Transverse colon (tissue), 4 donors: ENCODE data around the gene CFAP61. TPM values are rescaled to one million over a fixed set of nuclear protein-coding genes. Genes with fewer than 3 reads are reported as not detected.

Experiments used
- DNase-seq: peaks from one replicate; pipeline ENCODE4 v3.0.0-alpha.2; 2019
- H3K27ac ChIP-seq, 4 donors: fragments of 200-600 bp; sonication (generic); 2 replicates each; pipeline ENCODE4 v1.5.1; 2016 to 2018; ENCODE audit warnings: inconsistent platforms in 4 of 4
- H3K27me3 ChIP-seq: fragments of 200-600 bp; sonication (generic); 2 replicates; pipeline ENCODE4 v1.5.1; 2017; ENCODE audit warnings: inconsistent platforms
- H3K36me3 ChIP-seq, 4 donors: fragments of 200-600 bp; sonication (generic); 2 replicates each; pipeline ENCODE4 v1.5.1; 2017 to 2019; ENCODE audit warnings: inconsistent platforms in 4 of 4
- H3K4me1 ChIP-seq, 4 donors: fragments of 200-600 bp; sonication (generic); 2 replicates each; pipeline ENCODE4 v1.5.1; 2017 to 2020; ENCODE audit warnings: inconsistent platforms in 4 of 4
- H3K4me3 ChIP-seq, 4 donors: fragments of 200-600 bp; sonication (generic); 1 replicate in 1 of 4; 2 replicates in 3 of 4; pipeline versions ENCODE4 v1.5.1 to v1.6.1; 2017 to 2019; ENCODE audit warnings: inconsistent platforms in 4 of 4
- H3K9me3 ChIP-seq, 2 donors: fragments of 200-600 bp; sonication (generic); 2 replicates each; pipeline ENCODE4 v1.5.1; 2017 to 2019; ENCODE audit warnings: inconsistent platforms in 2 of 2
- EP300 ChIP-seq: sonication (generic); formaldehyde crosslinking; IDR thresholded peaks from one replicate; pipeline ENCODE4 v1.6.1; 2017; ENCODE audit warnings: antibody characterized with exemption, low read depth
- POLR2A ChIP-seq: fragments of 450-650 bp; IDR thresholded peaks from one replicate; pipeline ENCODE4 v1.6.1; 2016; ENCODE audit warnings: antibody characterized with exemption, mild to moderate bottlenecking, moderate library complexity
- POLR2AphosphoS5 ChIP-seq, 3 donors: sonication (generic); formaldehyde crosslinking; IDR thresholded peaks; one replicate each; pipeline ENCODE4 v1.6.1; 2016; ENCODE audit warnings: antibody characterized with exemption in 3 of 3
- WGBS, 2 donors: methylation state at CpG; one replicate each; pipeline ENCODE4 v1.1.5; 2018; ENCODE audit warnings: low coverage in 1 of 2; 5-methylcytosine and 5-hydroxymethylcytosine counted together
- in situ Hi-C, 4 donors: fragments of 200-750 bp; cut with MboI; loops; one replicate each; pipeline versions ENCODE4 v1.15.0 to v1.15.1; 2017; ENCODE audit warnings: low sequenced_read_pairs in 3 of 4, low pct_ligation_motif_present in 1 of 4, low pct_unique_long_range_greater_than_20kb in 1 of 4
- intact Hi-C: fragments of 100-400 bp; cut with DNase I; formaldehyde crosslinking; loops from one replicate; pipeline ENCODE4 v1.15.1; 2023; ENCODE audit warnings: low total_unique reads
- total RNA-seq, 4 donors: library from RNA; depleted of rRNA; stranded (reverse); fragments of >200 nt; gene quantifications; one replicate each; pipeline ENCODE4 v1.1.0, GENCODE V29; 2016
- TF ChIP-seq, protein P1 (sequence below), 5 experiments: fragments of 200-600 bp in 3 of 5; fragments of 450-650 bp in 2 of 5; sonication (generic) in 3 of 5; IDR thresholded peaks; 1 replicate in 2 of 5; 2 replicates in 3 of 5; pipeline ENCODE4 v1.5.1; 2016 to 2017; ENCODE audit warnings: antibody characterized with exemption in 5 of 5, inconsistent platforms in 3 of 5, mild to moderate bottlenecking in 2 of 5, moderate library complexity in 1 of 5

CFAP61 gene
- total RNA-seq, 4 donors from 2014 or later = 0.27 TPM; not detected in 3

DNA sequence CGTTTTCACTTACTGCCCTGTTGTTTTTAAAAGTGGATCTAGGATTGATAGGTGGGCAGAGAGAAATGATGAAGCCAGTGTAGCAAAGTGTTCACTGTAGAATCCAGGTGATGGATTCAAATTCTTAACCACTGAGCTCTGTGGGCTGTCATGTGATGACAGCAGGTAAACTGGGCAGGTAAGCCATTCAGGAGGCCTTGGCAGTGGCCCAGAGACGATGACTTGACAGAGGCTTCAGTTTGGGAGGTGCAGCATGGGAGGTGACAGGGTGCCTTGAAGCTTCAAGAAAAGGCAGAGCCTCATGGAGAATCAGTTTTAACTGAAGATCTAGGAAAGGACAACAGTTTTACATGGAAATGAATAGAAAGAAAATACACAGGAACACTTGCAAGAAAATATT lies 33.2 kb upstream of the CFAP61 start:
- in situ Hi-C loops = no loop called here
- TF ChIP-seq EP300 (no peak), POLR2AphosphoS5 (IDR thresholded peaks at IDR 0.05) (no peak), POLR2A (no peak)
- TF ChIP-seq, protein P1, sequence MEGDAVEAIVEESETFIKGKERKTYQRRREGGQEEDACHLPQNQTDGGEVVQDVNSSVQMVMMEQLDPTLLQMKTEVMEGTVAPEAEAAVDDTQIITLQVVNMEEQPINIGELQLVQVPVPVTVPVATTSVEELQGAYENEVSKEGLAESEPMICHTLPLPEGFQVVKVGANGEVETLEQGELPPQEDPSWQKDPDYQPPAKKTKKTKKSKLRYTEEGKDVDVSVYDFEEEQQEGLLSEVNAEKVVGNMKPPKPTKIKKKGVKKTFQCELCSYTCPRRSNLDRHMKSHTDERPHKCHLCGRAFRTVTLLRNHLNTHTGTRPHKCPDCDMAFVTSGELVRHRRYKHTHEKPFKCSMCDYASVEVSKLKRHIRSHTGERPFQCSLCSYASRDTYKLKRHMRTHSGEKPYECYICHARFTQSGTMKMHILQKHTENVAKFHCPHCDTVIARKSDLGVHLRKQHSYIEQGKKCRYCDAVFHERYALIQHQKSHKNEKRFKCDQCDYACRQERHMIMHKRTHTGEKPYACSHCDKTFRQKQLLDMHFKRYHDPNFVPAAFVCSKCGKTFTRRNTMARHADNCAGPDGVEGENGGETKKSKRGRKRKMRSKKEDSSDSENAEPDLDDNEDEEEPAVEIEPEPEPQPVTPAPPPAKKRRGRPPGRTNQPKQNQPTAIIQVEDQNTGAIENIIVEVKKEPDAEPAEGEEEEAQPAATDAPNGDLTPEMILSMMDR (IDR thresholded peaks at IDR 0.05) = no peak
- H3K36me3 ChIP-seq = peaks cover 0 to 7% (median 3%) of the 10 kb centered on the region in 4 donors
- no peak overlapping the region for H3K27ac ChIP-seq
- intact Hi-C loops = no loop called here
- 57 to 67% methylated on average over 1 to 2 of the region's 2 CpGs for whole genome bisulfite sequencing, 2 donors
- no peaks in the 10 kb centered on the region for H3K27me3 ChIP-seq
- peaks cover 17 to 32% (median 19%) of the 10 kb centered on the region in 4 donors for H3K4me1 ChIP-seq
- no peaks in the 10 kb centered on the region for H3K9me3 ChIP-seq
- DNase-seq = no peak
- no peak overlapping the region for H3K4me3 ChIP-seq

GRCh38 chr20:20020908-20021307 lies 31.4 kb upstream of the CFAP61 start:
- 81 to 90% methylated on average over 2 to 11 of the region's 11 CpGs for WGBS, 2 donors
- in situ Hi-C loops (no loop called here), intact Hi-C loops (no loop called here)
- DNase-seq = no peak
- no peaks in the 10 kb centered on the region for H3K9me3 ChIP-seq
- H3K27ac ChIP-seq = no peak overlapping the region
- H3K36me3 ChIP-seq = peaks cover 0 to 12% (median 3%) of the 10 kb centered on the region in 4 donors
- H3K27me3 ChIP-seq = no peaks in the 10 kb centered on the region
- peaks cover 17 to 26% (median 19%) of the 10 kb centered on the region in 4 donors for H3K4me1 ChIP-seq
- no peak overlapping the region for H3K4me3 ChIP-seq
- TF ChIP-seq POLR2A (no peak), EP300 (no peak), POLR2AphosphoS5 (IDR thresholded peaks at IDR 0.05) (no peak)
- TF ChIP-seq, protein P1 (IDR thresholded peaks at IDR 0.05) = no peak

DNA sequence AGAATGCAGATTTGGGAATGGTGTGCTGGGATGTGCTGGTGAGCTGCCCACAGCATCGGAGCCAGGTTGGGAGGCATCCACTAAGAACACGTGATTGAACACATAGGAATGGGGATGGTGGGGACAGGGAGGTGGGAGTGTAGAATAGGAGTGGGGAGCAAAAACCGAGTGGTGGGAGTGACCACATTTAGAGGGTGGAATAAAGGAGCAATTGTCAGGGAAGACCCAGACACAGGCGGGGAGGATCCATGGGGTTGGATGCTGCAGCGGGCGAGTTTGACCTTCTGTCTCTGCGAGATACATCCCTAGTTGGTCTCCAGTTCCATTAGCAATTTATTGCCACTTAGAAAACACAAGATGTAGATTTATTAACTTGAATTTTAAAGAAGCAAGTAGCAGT lies 30.5 kb upstream of the CFAP61 start:
- 82 to 96% methylated on average over 4 to 7 of the region's 7 CpGs for WGBS, 2 donors
- DNase-seq = no peak
- TF ChIP-seq POLR2A (no peak), POLR2AphosphoS5 (IDR thresholded peaks at IDR 0.05) (no peak), EP300 (no peak)
- TF ChIP-seq, protein P1 (IDR thresholded peaks at IDR 0.05) = no peak
- H3K36me3 ChIP-seq = peaks cover 0 to 21% (median 3%) of the 10 kb centered on the region in 4 donors
- peaks cover 14 to 22% (median 19%) of the 10 kb centered on the region in 4 donors for H3K4me1 ChIP-seq
- intact Hi-C loops = no loop called here
- H3K9me3 ChIP-seq = no peaks in the 10 kb centered on the region
- in situ Hi-C loops = no loop called here
- H3K27ac ChIP-seq = no peak overlapping the region
- H3K27me3 ChIP-seq = no peaks in the 10 kb centered on the region
- no peak overlapping the region for H3K4me3 ChIP-seq

DNA sequence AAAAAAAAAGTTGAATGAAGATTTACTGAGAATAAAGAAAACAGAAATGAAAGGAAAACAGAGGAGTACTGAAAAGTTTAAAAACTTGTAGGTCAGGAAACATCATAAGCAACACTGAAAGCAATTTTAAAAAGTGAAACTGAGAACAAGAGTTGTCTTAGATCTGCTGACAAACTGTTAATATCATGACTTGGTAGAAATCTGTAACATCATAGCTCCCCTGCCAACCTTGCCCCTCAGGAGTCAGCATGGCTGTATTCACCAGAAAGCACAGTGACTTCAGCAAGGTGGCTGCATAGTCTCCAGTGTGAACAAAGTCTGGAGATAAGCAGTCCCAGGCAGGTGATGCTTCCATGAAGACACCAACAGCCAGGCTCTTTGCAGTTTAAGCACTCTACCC lies 29.8 kb upstream of the CFAP61 start:
- no peak for DNase-seq
- in situ Hi-C loops (no loop called here), intact Hi-C loops (no loop called here)
- TF ChIP-seq, protein P1 (IDR thresholded peaks at IDR 0.05) = no peak
- no peak for TF ChIP-seq EP300
- TF ChIP-seq POLR2AphosphoS5 (IDR thresholded peaks at IDR 0.05) = no peak
- TF ChIP-seq POLR2A = no peak
- Histone ChIP-seq H3K27me3 (no peaks in the 10 kb centered on the region), H3K27ac (no peak overlapping the region), H3K4me1 (peaks cover 14 to 21% (median 19%) of the 10 kb centered on the region in 4 donors), H3K9me3 (no peaks in the 10 kb centered on the region), H3K36me3 (peaks cover 0 to 27% (median 3%) of the 10 kb centered on the region in 4 donors), H3K4me3 (no peak overlapping the region)
